AG04450 (cell line): Measurements from ENCODE around the gene PPIL1. TPM values are rescaled to one million over a fixed set of nuclear protein-coding genes. Genes with fewer than 3 reads are reported as not detected.

Experiments used
- CTCF ChIA-PET: fragments of 300-600, 350-600 bp; formaldehyde crosslinking; extraction: SDS; loops from one replicate; lab custom pipeline; 2022; ENCODE audit warnings: antibody characterized with exemption, inconsistent platforms; lab: Charles Lee
- POLR2A ChIA-PET: fragments of 350-600 bp; formaldehyde crosslinking; extraction: SDS; loops from one replicate; lab custom pipeline; 2021; ENCODE audit warnings: antibody characterized with exemption, inconsistent platforms; lab: Yijun Ruan, JAX
- DNase-seq: peaks from one replicate; pipeline ENCODE4 v3.0.0-alpha.2; 2011; ENCODE audit warnings: low read depth, low spot score
- H3K27ac ChIP-seq: one replicate; pipeline ENCODE4 v1.5.1; 2012; ENCODE audit warnings: low read depth, low read length, control low read depth
- H3K27me3 ChIP-seq: one replicate; pipeline ENCODE4 v1.6.0; 2012; ENCODE audit warnings: low read length; ENCODE audit not compliant: control insufficient read depth, insufficient read depth
- H3K4me3 ChIP-seq: 2 replicates; pipeline ENCODE4 v1.5.1; 2011; ENCODE audit warnings: mild to moderate bottlenecking, low read depth, low read length, control low read depth
- H3K9me3 ChIP-seq: 2 replicates; pipeline ENCODE4 v1.5.1; 2012; ENCODE audit warnings: low read length; ENCODE audit not compliant: control insufficient read depth, insufficient read depth
- polyA minus RNA-seq: library from RNA; depleted of rRNA, polyadenylated mRNA; stranded (reverse); fragments of >200 nt; gene quantifications from 2 replicates; pipeline ENCODE4 v1.2.3, GENCODE V29; 2011; rRNA and poly(A)+ RNA removed
- polyA plus RNA-seq: library from polyadenylated mRNA; depleted of rRNA; stranded (reverse); fragments of >200 nt; gene quantifications from 2 replicates; pipeline ENCODE4 v1.2.3, GENCODE V29; 2011; rRNA removed
- TF ChIP-seq, protein P1 (sequence below): IDR thresholded peaks from 2 replicates; pipeline ENCODE4 v1.5.1; 2011; ENCODE audit warnings: low read depth, low read length, control low read depth, inconsistent platforms

Gene PPIL1
- polyA plus RNA-seq (34.4 and 40.7 TPM in 2 replicates), polyA minus RNA-seq (26.2 and 29.5 TPM in 2 replicates)

DNA sequence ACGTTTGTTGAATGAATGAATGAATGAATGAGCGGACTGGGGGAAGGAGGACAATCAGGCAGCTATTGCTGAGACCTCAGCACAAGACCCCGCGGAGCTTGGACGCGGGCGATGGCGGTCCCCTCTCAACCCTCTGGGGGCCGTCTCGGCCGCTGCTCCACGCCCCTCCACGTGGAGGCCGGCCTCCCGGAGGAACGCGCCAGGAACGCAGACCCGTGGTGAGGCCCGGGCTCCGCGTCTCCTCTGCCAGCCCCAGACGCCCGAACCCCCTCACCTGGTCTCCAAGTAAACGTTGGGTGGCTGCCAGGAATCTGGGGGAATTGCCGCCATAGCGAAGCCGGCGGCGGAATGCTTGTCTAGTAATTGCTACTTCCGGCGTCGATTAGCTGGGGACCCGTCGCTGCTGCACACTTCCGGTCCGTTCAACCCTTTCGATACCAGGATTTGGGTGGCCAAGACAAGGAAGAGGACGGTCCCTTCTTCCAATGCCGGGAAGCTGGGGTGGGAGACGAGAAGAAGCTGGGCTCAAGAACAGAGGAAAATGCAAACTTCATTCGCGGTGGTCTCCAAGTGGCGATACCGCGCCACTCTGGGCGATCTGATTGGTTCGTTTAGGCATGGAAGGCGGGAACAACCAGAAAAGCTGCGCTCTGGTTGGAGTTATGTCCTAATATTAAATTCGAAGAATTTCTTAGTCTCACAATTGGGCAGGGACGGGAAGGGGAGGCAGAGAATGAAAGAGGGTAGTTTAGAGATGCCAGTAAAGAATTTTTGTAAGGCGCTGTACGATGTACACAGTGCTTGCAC, at the start of gene PPIL1:
Gene PPIL1 (minus strand): TSS at position 361 of the 807 bp plus-strand sequence. CDS start 31 bp downstream, at position 330.
- ChIA-PET CTCF (interaction anchor here (0.9 to 6.2 kb wide), 14 partner anchors 11 to 336 kb away, joined by 3 to 74 read pairs (median 4); partner anchors contain the start of gene C6orf89), POLR2A (interaction anchor here (0.7 to 1.5 kb wide), 6 partner anchors 11 to 112 kb away, joined by 3 to 13 read pairs (median 4); partner anchors contain the start of genes C6orf89 and MTCH1)
- Histone ChIP-seq H3K4me3 (peak within 1 kb of the TSS; percentile 98), H3K27ac (peak within 1 kb of the TSS; percentile 98), H3K9me3 (no peaks in the 10 kb centered on the region; the same call in 1 of the 2 replicates), H3K27me3 (no peaks in the 10 kb centered on the region)
- TF ChIP-seq, protein P1, sequence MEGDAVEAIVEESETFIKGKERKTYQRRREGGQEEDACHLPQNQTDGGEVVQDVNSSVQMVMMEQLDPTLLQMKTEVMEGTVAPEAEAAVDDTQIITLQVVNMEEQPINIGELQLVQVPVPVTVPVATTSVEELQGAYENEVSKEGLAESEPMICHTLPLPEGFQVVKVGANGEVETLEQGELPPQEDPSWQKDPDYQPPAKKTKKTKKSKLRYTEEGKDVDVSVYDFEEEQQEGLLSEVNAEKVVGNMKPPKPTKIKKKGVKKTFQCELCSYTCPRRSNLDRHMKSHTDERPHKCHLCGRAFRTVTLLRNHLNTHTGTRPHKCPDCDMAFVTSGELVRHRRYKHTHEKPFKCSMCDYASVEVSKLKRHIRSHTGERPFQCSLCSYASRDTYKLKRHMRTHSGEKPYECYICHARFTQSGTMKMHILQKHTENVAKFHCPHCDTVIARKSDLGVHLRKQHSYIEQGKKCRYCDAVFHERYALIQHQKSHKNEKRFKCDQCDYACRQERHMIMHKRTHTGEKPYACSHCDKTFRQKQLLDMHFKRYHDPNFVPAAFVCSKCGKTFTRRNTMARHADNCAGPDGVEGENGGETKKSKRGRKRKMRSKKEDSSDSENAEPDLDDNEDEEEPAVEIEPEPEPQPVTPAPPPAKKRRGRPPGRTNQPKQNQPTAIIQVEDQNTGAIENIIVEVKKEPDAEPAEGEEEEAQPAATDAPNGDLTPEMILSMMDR = 0 out of 2 replicates have a peak, but pooled peaks have one; percentile 11
- DNase-seq = peak; percentile 76

GRCh38 chr6:36924131-36924530, 49.5 kb upstream of the PPIL1 start:
- POLR2A ChIA-PET = interaction anchor here (0.5 kb wide), 1 partner anchor 959 kb away, joined by 5 read pairs; no protein-coding TSS in a partner anchor
- no peak overlapping the region for H3K4me3 ChIP-seq
- CTCF ChIA-PET = interaction anchor here (0.6 kb wide), 1 partner anchor 94 kb away, joined by 3 read pairs; no protein-coding TSS in a partner anchor
- no peak overlapping the region for H3K27ac ChIP-seq
- TF ChIP-seq, protein P1 = no peak
- H3K9me3 ChIP-seq = no peaks in the 10 kb centered on the region
- DNase-seq = no peak
- no peaks in the 10 kb centered on the region for H3K27me3 ChIP-seq

DNA sequence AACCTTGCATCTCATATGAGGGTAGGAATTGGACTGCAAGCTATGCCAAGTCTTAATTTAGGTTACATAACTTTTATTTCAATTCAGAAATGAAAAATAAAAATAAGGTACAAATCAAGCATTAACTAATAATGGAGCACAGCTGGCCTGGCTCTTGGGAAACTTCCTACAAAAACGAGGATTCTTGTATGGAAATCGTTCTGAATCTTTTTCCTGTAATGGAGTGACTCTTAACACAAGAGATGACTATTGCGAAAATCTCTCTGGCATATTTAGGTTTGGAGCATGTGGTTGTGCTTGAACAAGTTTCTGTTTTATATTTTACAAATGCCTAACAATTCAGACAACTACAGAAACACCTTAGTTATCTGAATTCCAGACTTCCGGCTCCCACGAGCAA, 45.9 kb upstream of the PPIL1 start:
- no peak for DNase-seq
- ChIA-PET CTCF (no interaction called here), POLR2A (no interaction called here)
- Histone ChIP-seq H3K4me3 (no peak overlapping the region), H3K27ac (no peak overlapping the region), H3K9me3 (no peaks in the 10 kb centered on the region), H3K27me3 (no peaks in the 10 kb centered on the region)
- TF ChIP-seq, protein P1 = no peak

DNA sequence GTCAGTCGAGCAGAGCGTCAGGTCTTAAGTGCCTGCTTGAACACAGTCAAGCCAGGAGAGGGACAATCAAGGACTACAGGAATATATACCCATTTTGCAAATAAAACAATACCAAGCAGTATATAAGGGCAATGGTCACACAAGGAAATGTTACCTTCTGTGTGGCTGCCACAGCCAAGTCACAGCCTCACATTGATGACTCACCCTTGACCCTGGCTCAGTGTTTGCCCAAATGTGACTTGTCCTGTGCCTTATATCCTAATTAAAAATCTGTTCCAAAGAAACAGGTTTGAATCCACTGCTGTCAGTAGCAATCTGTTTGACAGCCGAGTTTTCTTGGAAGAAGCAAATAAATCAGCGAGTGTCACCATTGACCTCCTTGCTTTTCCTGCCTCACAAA, 45.4 kb upstream of the PPIL1 start:
- DNase-seq = no peak
- POLR2A ChIA-PET = no interaction called here
- Histone ChIP-seq H3K9me3 (no peaks in the 10 kb centered on the region), H3K27ac (no peak overlapping the region), H3K4me3 (no peak overlapping the region), H3K27me3 (no peaks in the 10 kb centered on the region)
- TF ChIP-seq, protein P1 = no peak
- CTCF ChIA-PET = no interaction called here
